AG09319 (cell line): ENCODE results near the gene DNAI4.

Experiments
- DNase-seq: peaks from one replicate; pipeline ENCODE4 v3.0.0-alpha.2; 2010; ENCODE audit warnings: low read depth; ENCODE audit errors: extremely low read depth
- TF ChIP-seq, protein P1 (sequence below): IDR thresholded peaks from 2 replicates; pipeline ENCODE4 v1.5.1; 2011; ENCODE audit warnings: low read depth, mild to moderate bottlenecking, inconsistent platforms, low read length, moderate library complexity

Gene DNAI4

DNA sequence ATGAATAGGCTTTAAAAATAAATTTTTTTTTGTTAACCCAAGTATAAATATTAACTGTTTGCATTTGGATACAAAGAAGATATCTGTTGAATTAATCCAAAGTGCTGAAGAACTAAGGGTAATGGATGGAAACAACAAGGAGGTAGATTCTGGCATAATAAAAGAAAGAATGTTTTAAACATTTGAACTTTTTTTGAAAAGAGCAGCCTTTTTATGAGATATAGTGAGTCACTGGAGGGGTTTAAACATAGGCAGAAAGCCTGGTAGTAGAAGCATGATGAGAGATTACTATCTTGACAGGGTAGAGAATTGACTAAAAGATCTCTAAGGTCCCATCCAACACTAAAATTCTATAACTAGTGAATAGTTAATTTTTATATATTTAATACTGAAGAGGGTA lies 2.9 kb upstream of the DNAI4 start:
- TF ChIP-seq, protein P1, sequence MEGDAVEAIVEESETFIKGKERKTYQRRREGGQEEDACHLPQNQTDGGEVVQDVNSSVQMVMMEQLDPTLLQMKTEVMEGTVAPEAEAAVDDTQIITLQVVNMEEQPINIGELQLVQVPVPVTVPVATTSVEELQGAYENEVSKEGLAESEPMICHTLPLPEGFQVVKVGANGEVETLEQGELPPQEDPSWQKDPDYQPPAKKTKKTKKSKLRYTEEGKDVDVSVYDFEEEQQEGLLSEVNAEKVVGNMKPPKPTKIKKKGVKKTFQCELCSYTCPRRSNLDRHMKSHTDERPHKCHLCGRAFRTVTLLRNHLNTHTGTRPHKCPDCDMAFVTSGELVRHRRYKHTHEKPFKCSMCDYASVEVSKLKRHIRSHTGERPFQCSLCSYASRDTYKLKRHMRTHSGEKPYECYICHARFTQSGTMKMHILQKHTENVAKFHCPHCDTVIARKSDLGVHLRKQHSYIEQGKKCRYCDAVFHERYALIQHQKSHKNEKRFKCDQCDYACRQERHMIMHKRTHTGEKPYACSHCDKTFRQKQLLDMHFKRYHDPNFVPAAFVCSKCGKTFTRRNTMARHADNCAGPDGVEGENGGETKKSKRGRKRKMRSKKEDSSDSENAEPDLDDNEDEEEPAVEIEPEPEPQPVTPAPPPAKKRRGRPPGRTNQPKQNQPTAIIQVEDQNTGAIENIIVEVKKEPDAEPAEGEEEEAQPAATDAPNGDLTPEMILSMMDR: no peak
- no peak for DNase-seq

DNA sequence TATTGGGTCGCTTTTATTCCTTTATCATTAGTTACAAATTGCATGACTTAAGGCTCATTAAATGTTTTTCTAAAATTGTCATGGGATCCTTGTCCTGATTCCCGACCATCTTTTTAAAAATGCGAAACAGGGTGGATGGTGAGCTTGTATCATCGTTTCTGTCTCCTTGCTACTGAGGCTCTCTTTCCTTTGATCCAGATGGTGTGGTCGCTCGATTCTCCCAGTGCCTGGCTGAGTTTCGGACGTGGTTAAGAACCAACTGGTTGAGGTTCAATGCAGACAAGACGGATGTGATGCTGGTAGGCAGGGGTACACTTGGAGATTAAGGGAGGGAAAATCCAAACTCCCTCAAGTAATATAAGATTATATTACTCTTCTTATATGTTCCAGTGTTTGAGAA lies 1.3 kb upstream of the DNAI4 start:
- no peak for DNase-seq
- TF ChIP-seq, protein P1: no peak

DNA sequence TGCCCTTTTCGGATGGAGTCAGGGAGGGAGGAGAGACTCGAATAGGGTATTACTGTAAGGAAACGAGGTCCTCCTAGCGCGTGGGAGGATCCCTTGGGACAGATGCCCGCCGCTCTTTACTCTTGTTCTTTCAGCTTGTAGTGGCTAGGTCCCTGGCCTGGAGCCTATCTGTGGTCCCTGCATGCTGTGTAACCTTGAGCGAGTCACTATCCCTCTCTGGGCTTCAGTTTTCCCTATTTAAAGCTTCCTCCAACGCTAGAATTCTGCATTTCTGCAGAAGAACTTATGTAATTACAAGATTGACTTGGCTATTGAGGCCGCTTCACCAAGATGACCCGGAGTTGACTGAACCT lies 878 bp upstream of the DNAI4 start:
- TF ChIP-seq, protein P1: no peak
- DNase-seq: no peak

DNA sequence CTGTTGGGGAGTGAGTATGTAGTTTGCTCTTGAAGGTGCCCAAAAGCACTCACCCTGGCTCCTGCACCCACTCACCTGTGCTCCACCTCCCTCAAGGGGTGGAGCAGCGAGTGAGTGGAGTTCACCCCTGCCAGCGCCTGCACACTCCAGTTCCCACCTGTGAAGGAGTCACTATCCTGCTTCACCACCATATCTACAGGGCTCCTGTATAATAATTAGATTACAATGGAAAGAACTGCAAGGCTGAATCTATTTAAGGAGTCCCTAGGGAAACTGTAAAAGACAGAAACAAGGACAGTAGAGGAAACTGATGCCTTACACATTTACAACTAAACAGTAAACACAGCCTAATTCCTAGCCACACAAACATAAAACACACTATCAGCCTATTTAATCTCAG lies 4.1 kb downstream of the DNAI4 start:
- TF ChIP-seq, protein P1: no peak

DNA sequence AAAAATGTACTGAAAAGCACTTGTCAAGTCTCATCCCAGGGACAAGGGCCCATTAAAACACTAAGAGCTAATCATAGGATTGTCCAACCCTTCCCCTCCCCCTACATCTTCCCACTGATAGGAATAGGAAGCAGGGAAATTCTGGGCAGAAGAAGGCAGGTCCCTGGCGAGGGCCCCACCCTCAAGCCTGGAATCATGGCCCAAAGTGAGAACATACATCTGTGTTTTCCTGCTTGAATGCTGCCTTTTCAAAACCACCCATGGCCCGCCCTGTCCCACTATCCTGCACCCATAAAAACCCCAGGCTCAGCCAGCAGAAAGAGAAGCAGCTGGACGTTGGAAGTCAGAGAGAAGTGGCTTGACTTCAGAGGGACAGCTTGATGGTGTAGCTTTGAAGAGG lies 4.8 kb downstream of the DNAI4 start:
- TF ChIP-seq, protein P1: no peak
- no peak for DNase-seq

More for the DNA sequence above, 4.1 kb downstream of the DNAI4 start:
- DNase-seq: no peak

DNA sequence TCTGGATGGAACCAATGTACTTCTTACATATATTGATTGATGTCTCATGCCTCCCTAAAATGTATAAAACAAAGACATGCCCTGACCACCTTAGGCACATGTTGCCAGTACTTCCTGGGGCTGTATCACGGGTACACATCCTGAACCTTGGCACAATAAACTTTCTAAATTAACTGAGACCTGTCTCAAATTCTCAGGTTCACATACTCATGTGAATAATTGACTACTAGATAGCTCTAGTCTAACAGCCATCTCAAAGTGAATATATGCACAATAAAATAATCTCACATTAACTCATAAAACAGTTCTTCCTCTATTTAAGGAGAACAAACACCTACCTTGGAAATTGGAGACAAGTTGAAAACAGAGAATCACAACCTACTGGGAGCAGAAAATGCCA lies 5.6 kb downstream of the DNAI4 start:
- no peak for DNase-seq
- TF ChIP-seq, protein P1: no peak

DNA sequence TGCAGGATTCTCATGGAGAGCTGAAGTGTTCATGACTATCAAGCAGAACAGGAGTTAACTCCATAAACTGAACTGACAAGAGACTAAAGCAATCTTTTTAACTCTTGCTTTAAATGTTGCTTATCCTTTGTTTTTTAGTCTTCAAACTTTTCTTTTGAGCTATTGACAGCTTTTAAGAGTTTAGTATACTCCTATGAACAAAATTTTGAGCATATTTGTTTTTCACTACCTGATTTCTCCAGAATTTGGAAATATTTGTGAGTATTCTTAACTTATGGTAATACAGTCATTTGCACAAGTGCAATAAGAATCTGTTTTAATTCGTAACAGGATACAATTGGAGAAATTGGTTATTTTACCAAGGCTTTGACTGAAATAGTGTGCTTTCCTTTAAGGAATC lies 7.2 kb downstream of the DNAI4 start:
- TF ChIP-seq, protein P1: no peak
- DNase-seq: no peak
